Ammon's horn (tissue), 1 donor: Measurements from ENCODE around the gene CIB4.

Source experiments
- DNase-seq: peaks from one replicate; pipeline ENCODE4 v3.0.0-alpha.2; 2016; ENCODE audit warnings: low spot score

Gene CIB4

GRCh38 chr2:26607698-26608097, 33.5 kb downstream of the CIB4 start:
- no peak for DNase-seq

GRCh38 chr2:26606847-26607190, 34.3 kb downstream of the CIB4 start:
- DNase-seq, result no peak

- DNase-seq, result no peak
Measured at GRCh38 chr2:26605999-26606846, 34.9 kb downstream of the CIB4 start.

- peak; percentile 72 for DNase-seq
Measured at GRCh38 chr2:26605195-26605998, 35.8 kb downstream of the CIB4 start.

- no peak for DNase-seq
Measured at GRCh38 chr2:26602575-26602974, 38.6 kb downstream of the CIB4 start.

- no peak for DNase-seq
Measured at GRCh38 chr2:26599387-26599786, 41.8 kb downstream of the CIB4 start.

GRCh38 chr2:26598996-26599373, 42.2 kb downstream of the CIB4 start:
- no peak for DNase-seq

- no peak for DNase-seq
Measured at GRCh38 chr2:26598336-26598995, 42.7 kb downstream of the CIB4 start.

- no peak for DNase-seq
Measured at GRCh38 chr2:26597197-26597596, 44.0 kb downstream of the CIB4 start.

- no peak for DNase-seq
Measured at GRCh38 chr2:26595146-26595545, 46.0 kb downstream of the CIB4 start.

- no peak for DNase-seq
Measured at GRCh38 chr2:26591619-26592505, 49.3 kb downstream of the CIB4 start.

GRCh38 chr2:26590980-26591618, 50.1 kb downstream of the CIB4 start:
- DNase-seq, result no peak

GRCh38 chr2:26590508-26590907, 50.7 kb downstream of the CIB4 start:
- DNase-seq, result no peak

- no peak for DNase-seq
Measured at GRCh38 chr2:26588576-26588975, 52.6 kb downstream of the CIB4 start.

GRCh38 chr2:26587994-26588393, 53.2 kb downstream of the CIB4 start:
- no peak for DNase-seq

- no peak for DNase-seq
Measured at GRCh38 chr2:26585966-26586365, 55.2 kb downstream of the CIB4 start.

GRCh38 chr2:26585100-26585499, 56.1 kb downstream of the CIB4 start:
- DNase-seq, result no peak

- DNase-seq, result no peak
Measured at GRCh38 chr2:26584656-26585055, 56.5 kb downstream of the CIB4 start.

GRCh38 chr2:26584191-26584590, 57.0 kb downstream of the CIB4 start:
- DNase-seq, result no peak

- DNase-seq, result no peak
Measured at GRCh38 chr2:26583381-26583911, 57.7 kb downstream of the CIB4 start.

GRCh38 chr2:26582890-26583289, 58.3 kb downstream of the CIB4 start:
- no peak for DNase-seq
